SK-N-MC (cell line): ENCODE results near the gene PHKA2.

Experiments
- DNase-seq: peaks from one replicate; pipeline ENCODE4 v3.0.0-alpha.2; 2011; ENCODE audit warnings: low read depth, low spot score
- H3K27ac ChIP-seq: fragments of 200-600 bp; sonication (generic); 2 replicates; pipeline ENCODE4 v1.5.1; 2016; ENCODE audit warnings: mixed run types
- H3K36me3 ChIP-seq: fragments of 200-600 bp; sonication (generic); 2 replicates; pipeline ENCODE4 v1.6.1; 2017; ENCODE audit warnings: antibody characterized with exemption, low read length, mixed read lengths; ENCODE audit not compliant: insufficient read depth
- H3K4me3 ChIP-seq: fragments of 200-600 bp; sonication (generic); 2 replicates; pipeline ENCODE4 v1.5.1; 2016
- H3K9ac ChIP-seq: fragments of 200-600 bp; sonication (generic); 2 replicates; pipeline ENCODE4 v1.8.0; 2017; ENCODE audit warnings: mixed run types, mixed read lengths; ENCODE audit not compliant: insufficient read length
- H3K9me3 ChIP-seq: fragments of 200-600 bp; sonication (generic); 2 replicates; pipeline ENCODE4 v1.6.1; 2017; ENCODE audit warnings: low read depth, mild to moderate bottlenecking, antibody characterized with exemption, low read length, moderate library complexity, mixed read lengths
- EZH2 ChIP-seq: fragments of 200-600 bp; sonication (generic); IDR thresholded peaks from one replicate; pipeline ENCODE4 v1.6.1; 2017; ENCODE audit warnings: antibody characterized with exemption
- FOXP2 ChIP-seq: optimal IDR thresholded peaks from 2 replicates; pipeline ENCODE3; 2011; ENCODE audit warnings: mild to moderate bottlenecking, moderate library complexity; ENCODE audit not compliant: insufficient read depth; ENCODE audit errors: extremely low read length, control extremely low read depth
- POLR2AphosphoS5 ChIP-seq: IDR thresholded peaks from 2 replicates; pipeline ENCODE4 v1.6.1; 2012; ENCODE audit warnings: mild to moderate bottlenecking, low read depth, low read length, borderline replicate concordance

Gene PHKA2

DNA sequence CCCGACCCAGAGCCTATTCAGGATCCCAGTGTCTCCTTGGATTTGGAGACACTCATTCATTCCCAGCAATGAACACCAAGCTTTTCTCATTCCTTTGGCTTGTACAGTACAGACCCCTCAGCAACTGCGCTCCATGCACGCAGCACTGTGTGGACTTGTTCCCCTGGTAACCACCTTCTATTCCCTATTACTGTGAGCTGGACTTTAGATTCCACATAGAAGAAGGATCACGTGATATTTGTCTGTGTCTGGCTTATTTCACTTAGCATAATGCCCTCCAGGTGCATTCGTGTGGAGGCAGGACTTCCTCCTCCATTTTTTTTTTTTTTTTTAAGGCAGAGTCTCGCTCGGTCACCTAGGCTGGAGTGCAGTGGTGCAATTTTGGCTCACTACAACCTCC is 106.4 kb downstream of the PHKA2 start:
- Histone ChIP-seq H3K9ac (no peak overlapping the region), H3K27ac (no peak overlapping the region), H3K9me3 (no peaks in the 10 kb centered on the region), H3K4me3 (no peak overlapping the region), H3K36me3 (no peaks in the 10 kb centered on the region)
- no peak for DNase-seq
- TF ChIP-seq EZH2 (no peak), FOXP2 (no peak), POLR2AphosphoS5 (no peak)

DNA sequence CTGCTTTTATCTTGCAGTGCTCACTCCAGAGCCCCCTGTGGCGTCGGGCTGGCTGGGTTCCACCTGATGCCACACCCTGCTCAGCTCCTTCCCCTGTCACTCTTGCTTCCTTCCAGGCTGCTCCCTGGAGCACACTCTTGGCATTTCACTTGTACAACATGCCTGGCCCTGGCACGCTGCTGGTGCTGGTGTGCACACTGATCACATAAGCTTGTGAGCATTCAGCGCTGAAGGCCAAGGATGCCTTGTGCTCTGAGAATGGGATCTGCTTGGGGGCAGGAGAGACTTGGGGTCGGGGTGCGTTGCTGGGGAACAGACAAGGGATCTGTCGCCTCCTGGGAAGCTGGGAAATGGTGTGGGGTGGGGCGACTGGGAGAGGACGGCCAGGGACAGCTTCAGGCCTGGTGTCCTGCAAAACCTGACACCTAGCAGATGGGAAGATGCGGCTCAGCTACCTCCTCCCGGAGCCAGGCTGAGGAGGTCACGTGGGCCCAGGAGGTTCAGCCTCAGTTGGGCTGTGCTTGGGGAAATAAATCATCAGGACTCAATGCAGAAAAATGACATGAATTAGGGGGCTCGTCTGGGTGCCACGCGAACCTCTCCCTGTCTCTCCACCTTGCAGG is 108.5 kb downstream of the PHKA2 start:
- Histone ChIP-seq H3K9ac (no peak overlapping the region), H3K27ac (no peak overlapping the region), H3K9me3 (no peaks in the 10 kb centered on the region), H3K4me3 (no peak overlapping the region), H3K36me3 (no peaks in the 10 kb centered on the region)
- TF ChIP-seq FOXP2 (no peak), EZH2 (no peak), POLR2AphosphoS5 (no peak)
- no peak for DNase-seq

DNA sequence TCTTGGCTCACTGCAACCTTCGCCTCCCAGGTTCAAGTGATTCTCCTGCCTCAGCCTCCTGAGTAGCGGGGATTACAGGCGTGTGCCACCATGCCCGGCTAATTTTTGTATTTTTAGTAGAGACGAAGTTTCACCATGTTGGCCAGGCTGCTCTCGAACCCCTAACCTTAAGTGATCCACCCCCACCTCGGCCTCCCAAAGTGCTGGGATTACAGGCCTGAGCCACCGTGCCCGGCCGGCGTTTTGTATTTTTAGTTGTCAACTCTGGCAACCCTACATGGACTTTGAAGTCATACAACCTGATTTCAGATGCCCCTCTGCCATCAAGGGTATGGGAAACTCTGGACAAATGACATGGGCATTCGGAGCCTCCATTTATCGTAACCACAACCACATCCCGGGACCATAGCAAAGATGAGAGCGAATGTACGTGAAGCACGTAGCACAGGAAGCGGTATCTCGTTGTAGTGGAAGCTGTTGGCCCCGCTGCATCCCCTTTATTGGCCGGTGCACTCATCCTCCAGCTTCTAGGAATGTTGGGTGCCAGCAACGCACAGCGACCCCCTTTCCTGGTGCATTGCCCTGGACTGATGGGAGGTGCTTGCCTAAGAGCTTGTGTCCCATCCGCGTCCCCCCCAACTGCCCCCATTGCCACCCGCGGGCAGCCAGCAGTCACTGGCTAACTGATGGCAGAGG is 109.2 kb downstream of the PHKA2 start:
- DNase-seq = no peak
- Histone ChIP-seq H3K4me3 (no peak overlapping the region), H3K27ac (no peak overlapping the region), H3K9me3 (no peaks in the 10 kb centered on the region), H3K36me3 (no peaks in the 10 kb centered on the region), H3K9ac (no peak overlapping the region)
- TF ChIP-seq FOXP2 (no peak), POLR2AphosphoS5 (no peak), EZH2 (no peak)

DNA sequence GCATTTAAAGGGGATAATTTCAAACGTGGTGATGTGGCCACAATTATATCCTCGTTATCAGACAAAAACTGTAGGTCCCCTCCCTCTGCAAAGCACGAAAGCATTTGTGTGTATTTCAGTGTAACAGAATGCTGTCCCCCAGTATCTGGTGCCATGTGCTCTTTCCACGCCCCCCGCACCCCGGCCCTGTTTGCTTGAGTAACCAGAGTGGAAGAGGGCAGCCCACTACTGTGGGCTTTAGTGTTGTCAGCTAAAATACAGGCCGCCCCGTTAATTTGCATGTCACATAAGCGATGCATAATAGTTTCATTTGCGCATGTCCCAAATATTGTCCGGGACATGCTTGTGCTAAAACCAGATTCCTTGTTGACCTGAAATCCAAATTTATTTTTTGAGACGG is 110.1 kb downstream of the PHKA2 start:
- peak overlapping the region; percentile 5; the same call in 1 of the 2 replicates for H3K27ac ChIP-seq
- H3K9me3 ChIP-seq = no peaks in the 10 kb centered on the region
- peak overlapping the region; percentile 68 for H3K4me3 ChIP-seq
- no peak overlapping the region for H3K9ac ChIP-seq
- H3K36me3 ChIP-seq = no peaks in the 10 kb centered on the region
- TF ChIP-seq FOXP2 (no peak), EZH2 (no peak), POLR2AphosphoS5 (no peak)
- no peak for DNase-seq

DNA sequence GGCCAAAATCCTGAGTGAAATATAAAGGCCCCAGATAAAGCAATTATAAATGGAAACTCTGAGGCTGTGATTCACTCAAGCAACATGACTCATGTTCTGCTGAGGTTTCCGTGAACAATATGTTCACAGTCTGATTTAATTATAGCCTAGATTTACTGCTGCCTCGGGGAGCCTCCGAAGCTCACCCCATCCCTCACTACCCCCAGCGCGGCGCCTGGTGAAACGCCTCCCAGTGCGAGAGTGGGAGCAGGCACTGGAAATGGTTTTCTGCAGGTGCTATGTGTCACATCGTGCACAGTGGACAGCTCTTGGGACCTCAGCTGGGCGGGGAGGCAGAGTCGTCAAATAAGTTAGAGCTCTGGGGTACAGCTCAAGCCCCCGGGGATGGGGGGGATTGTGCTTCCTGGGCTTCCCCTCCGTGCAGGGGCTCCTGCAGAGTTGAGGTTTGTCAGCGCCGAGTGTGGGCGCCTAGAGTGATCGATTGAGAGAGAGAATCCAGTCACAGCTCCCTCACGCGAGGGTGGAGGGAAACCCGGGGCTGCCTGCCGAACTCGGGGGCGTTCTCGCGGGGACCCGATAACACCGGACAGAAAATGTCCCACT is 110.6 kb downstream of the PHKA2 start:
- Histone ChIP-seq H3K9me3 (no peaks in the 10 kb centered on the region), H3K9ac (peak overlapping the region; percentile 50), H3K4me3 (peak overlapping the region; percentile 68), H3K27ac (peak overlapping the region; percentile 67; the same call in 1 of the 2 replicates), H3K36me3 (no peaks in the 10 kb centered on the region)
- DNase-seq = peak; percentile 24
- TF ChIP-seq EZH2 = no peak
- no peak; the same call in 1 of the 2 replicates for TF ChIP-seq POLR2AphosphoS5
- TF ChIP-seq FOXP2 = no peak

DNA sequence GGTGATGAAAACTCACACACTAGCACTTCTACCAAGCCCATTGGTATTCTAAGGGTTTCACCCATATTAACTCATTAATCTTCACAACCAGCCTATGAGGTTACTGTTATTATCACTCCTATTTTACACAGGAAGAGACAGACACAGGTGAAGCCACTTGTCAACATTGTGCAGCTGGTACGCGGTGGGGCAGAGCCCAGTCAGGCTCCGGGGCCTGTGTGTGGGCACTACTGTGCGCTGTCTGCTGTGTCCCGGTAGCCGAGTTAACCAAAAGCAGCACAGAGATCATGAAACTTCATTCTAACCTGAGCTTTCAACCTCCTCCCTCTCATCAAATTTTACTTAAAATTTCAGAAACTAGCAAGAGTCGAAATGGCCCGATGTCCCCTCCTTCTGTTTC is 111.3 kb downstream of the PHKA2 start:
- Histone ChIP-seq H3K9me3 (no peaks in the 10 kb centered on the region), H3K27ac (peak overlapping the region; percentile 67; the same call in 1 of the 2 replicates), H3K9ac (peak overlapping the region; percentile 50), H3K36me3 (no peaks in the 10 kb centered on the region), H3K4me3 (peak overlapping the region; percentile 68)
- TF ChIP-seq EZH2 (no peak), FOXP2 (no peak), POLR2AphosphoS5 (no peak)
- DNase-seq = no peak

DNA sequence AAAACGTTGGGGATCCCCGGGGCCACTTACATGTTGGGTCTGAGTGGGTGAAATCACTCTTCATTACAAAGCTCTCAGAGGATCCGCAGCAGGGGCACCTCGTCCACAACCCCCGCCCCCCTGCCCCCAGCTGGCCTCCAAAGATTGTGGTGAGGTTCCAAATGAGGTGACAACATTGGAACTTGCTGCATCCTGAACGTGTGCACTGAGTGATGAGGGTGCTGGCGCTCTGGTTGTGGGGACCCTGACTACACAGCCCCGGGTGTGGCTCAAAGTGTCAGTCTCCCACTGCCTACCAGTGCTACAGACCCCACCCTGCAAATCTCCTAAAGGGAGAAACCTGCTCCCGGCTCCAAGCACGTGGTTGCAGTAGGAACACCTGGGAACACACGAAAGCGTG is 111.9 kb downstream of the PHKA2 start:
- Histone ChIP-seq H3K27ac (no peak overlapping the region), H3K4me3 (no peak overlapping the region), H3K36me3 (no peaks in the 10 kb centered on the region), H3K9me3 (no peaks in the 10 kb centered on the region), H3K9ac (no peak overlapping the region)
- no peak for TF ChIP-seq EZH2
- no peak for TF ChIP-seq POLR2AphosphoS5
- DNase-seq = no peak

DNA sequence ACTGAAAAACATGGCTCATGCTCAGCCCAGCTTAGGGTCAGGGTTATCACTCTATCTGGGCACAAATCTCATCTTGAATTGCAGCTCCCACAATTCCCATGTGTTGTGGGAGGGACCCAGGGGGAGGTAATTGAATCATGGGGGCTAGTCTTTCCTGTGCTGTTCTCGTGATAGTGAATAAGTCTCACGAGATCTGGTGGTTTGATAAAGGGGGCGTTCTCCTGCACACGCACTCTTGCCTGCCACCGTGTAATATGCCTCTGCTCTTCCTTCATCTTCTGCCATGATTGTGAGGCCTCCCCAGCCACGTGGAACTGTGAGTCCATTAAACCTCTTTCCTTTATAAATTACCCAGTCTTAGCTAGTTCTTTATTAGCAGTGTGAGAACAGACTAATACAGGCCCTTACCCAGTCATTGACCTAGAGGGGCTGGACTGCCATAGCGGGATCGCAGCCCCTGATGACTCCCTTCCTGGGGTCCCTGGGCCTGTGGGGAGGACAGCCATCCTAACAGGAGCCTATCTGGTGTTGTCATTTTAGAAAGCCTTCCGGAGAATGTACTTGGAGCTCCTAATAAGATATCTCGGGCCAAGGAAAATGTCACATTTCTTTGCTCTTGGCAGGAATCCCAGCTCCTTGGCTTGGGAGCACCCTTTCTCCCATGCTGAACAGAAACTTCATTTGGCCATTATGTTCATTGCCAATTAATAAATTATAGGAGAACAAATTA is 112.6 kb downstream of the PHKA2 start:
- H3K9ac ChIP-seq = no peak overlapping the region

More for the DNA sequence above, 112.6 kb downstream of the PHKA2 start:
- no peaks in the 10 kb centered on the region for H3K9me3 ChIP-seq
- TF ChIP-seq EZH2 (no peak), FOXP2 (no peak), POLR2AphosphoS5 (no peak)
- no peak overlapping the region for H3K27ac ChIP-seq
- H3K4me3 ChIP-seq = no peak overlapping the region
- DNase-seq = no peak
- H3K36me3 ChIP-seq = no peaks in the 10 kb centered on the region
